Ramos (cell line): ENCODE measurements around the gene NPHP4.
"Not testable (repeated sequence)": the region's sequence is repeated elsewhere in the genome, so short reads cannot be mapped to it uniquely, and the experiment has no call there.

ENCODE experiments used
- in situ Hi-C: fragments of 300-500 bp; cut with MboI; formaldehyde crosslinking; loops from one replicate; pipeline ENCODE4 v1.14.3; 2022; ENCODE audit warnings: low sequenced_read_pairs; ENCODE audit not compliant: unreplicated experiment

Gene NPHP4

GRCh38 chr1:6025269-6026094 lies 33.3 kb upstream of the NPHP4 start:
- in situ Hi-C loops, result no loop called here

GRCh38 chr1:6024376-6024775 lies 32.2 kb upstream of the NPHP4 start:
- in situ Hi-C loops, result no loop called here

- in situ Hi-C loops, result no loop called here
Observed at GRCh38 chr1:6023346-6023745, 31.1 kb upstream of the NPHP4 start.

- in situ Hi-C loops, result no loop called here
Observed at GRCh38 chr1:6022193-6022592, 30.0 kb upstream of the NPHP4 start.

- in situ Hi-C loops, result no loop called here
Observed at GRCh38 chr1:6019166-6019845, 27.1 kb upstream of the NPHP4 start.

- in situ Hi-C loops, result not testable (repeated sequence)
Observed at GRCh38 chr1:6017654-6018053, 25.4 kb upstream of the NPHP4 start.

- in situ Hi-C loops, result no loop called here
Observed at GRCh38 chr1:6016191-6016865, 24.1 kb upstream of the NPHP4 start.

GRCh38 chr1:6014130-6014999 lies 22.1 kb upstream of the NPHP4 start:
- in situ Hi-C loops, result no loop called here

GRCh38 chr1:6013491-6013890 lies 21.3 kb upstream of the NPHP4 start:
- in situ Hi-C loops, result no loop called here

- in situ Hi-C loops, result no loop called here
Observed at GRCh38 chr1:6012529-6013318, 20.5 kb upstream of the NPHP4 start.

GRCh38 chr1:6011946-6012258 lies 19.7 kb upstream of the NPHP4 start:
- in situ Hi-C loops, result no loop called here

GRCh38 chr1:6011161-6011945 lies 19.1 kb upstream of the NPHP4 start:
- in situ Hi-C loops, result no loop called here

GRCh38 chr1:6010554-6010953 lies 18.3 kb upstream of the NPHP4 start:
- in situ Hi-C loops, result no loop called here

GRCh38 chr1:6009120-6010040 lies 17.2 kb upstream of the NPHP4 start:
- in situ Hi-C loops, result no loop called here

GRCh38 chr1:6008696-6009095 lies 16.5 kb upstream of the NPHP4 start:
- in situ Hi-C loops, result no loop called here

- in situ Hi-C loops, result no loop called here
Observed at GRCh38 chr1:6008084-6008415, 15.8 kb upstream of the NPHP4 start.

GRCh38 chr1:6007318-6008083 lies 15.3 kb upstream of the NPHP4 start:
- in situ Hi-C loops, result no loop called here
